ENCODE results near the gene UQCC2.

GRCh38 chr6:33724102-33725023 lies 12.9 kb upstream of the UQCC2 start:
- TF ChIP-seq EZH2 (IDR thresholded peaks at IDR 0.05; ENCODE audit: insufficient read depth, poor library complexity, severe bottlenecking) (no peak), EZH2phosphoT487 (IDR thresholded peaks at IDR 0.05; ENCODE audit: insufficient read depth, low read depth) (no peak)

Data from GM23248 (cell line).